Liver (tissue), 9 donors: ENCODE results near the gene HENMT1. TPM values are rescaled to one million over a fixed set of nuclear protein-coding genes. Genes with fewer than 3 reads are reported as not detected.

Experiments
- DNase-seq: peaks from one replicate; pipeline ENCODE4 v3.0.0-alpha.2; 2017; ENCODE audit warnings: low spot score
- H3K27ac ChIP-seq, 2 donors: one replicate each; pipeline ENCODE4 v1.7.0; 2013; ENCODE audit warnings: inconsistent platforms in 2 of 2, low read length in 2 of 2, control low read depth in 1 of 2, low read depth in 1 of 2, mild to moderate bottlenecking in 1 of 2
- H3K27me3 ChIP-seq, 4 donors: one replicate each; pipeline versions ENCODE4 v1.6.1 to v1.7.0; 2013; ENCODE audit warnings: low read length in 3 of 4, inconsistent platforms in 1 of 4, mild to moderate bottlenecking in 1 of 4, moderate library complexity in 1 of 4; ENCODE audit not compliant: control insufficient read depth in 4 of 4, insufficient read depth in 4 of 4
- H3K36me3 ChIP-seq, 4 donors: one replicate each; pipeline versions ENCODE4 v1.6.1 to v1.7.0; 2013; ENCODE audit warnings: low read length in 3 of 4, mild to moderate bottlenecking in 3 of 4, low read depth in 1 of 4, moderate library complexity in 1 of 4; ENCODE audit not compliant: control insufficient read depth in 4 of 4, insufficient read depth in 3 of 4
- H3K4me1 ChIP-seq, 4 donors: one replicate each; pipeline versions ENCODE4 v1.6.1 to v1.7.0; 2013; ENCODE audit warnings: low read length in 3 of 4, mild to moderate bottlenecking in 3 of 4, moderate library complexity in 1 of 4; ENCODE audit not compliant: control insufficient read depth in 4 of 4, insufficient read depth in 4 of 4
- H3K4me3 ChIP-seq, 3 donors: one replicate each; pipeline versions ENCODE4 v1.6.1 to v1.7.0; 2013; ENCODE audit warnings: low read length in 3 of 3, control low read depth in 1 of 3, low read depth in 1 of 3, mild to moderate bottlenecking in 1 of 3
- H3K9ac ChIP-seq, 2 donors: one replicate each; pipeline ENCODE4 v1.7.0; 2013; ENCODE audit warnings: low read length in 2 of 2, mild to moderate bottlenecking in 2 of 2, moderate library complexity in 2 of 2, control low read depth in 1 of 2, low read depth in 1 of 2
- H3K9me3 ChIP-seq, 4 donors: one replicate each; pipeline versions ENCODE4 v1.6.1 to v1.7.0; 2013; ENCODE audit warnings: low read length in 3 of 4; ENCODE audit not compliant: control insufficient read depth in 4 of 4
- ATF3 ChIP-seq: IDR thresholded peaks from 2 replicates; pipeline ENCODE4 v1.6.1; 2016; ENCODE audit warnings: antibody characterized with exemption
- CTCF ChIP-seq: fragments of 150-350 bp; IDR thresholded peaks from 2 replicates; pipeline ENCODE4 v1.5.1; 2017; ENCODE audit warnings: improper control_type of control experiment, low read depth, low read length; ENCODE audit not compliant: missing input control
- EGR1 ChIP-seq, 2 donors: IDR thresholded peaks; 2 replicates each; pipeline ENCODE4 v1.6.1; 2016 to 2018; ENCODE audit warnings: antibody characterized with exemption in 2 of 2, low read depth in 2 of 2
- FOXA1 ChIP-seq: IDR thresholded peaks from 2 replicates; pipeline ENCODE4 v1.6.1; 2016; ENCODE audit warnings: antibody characterized with exemption
- FOXA2 ChIP-seq: IDR thresholded peaks from 2 replicates; pipeline ENCODE4 v1.6.1; 2016; ENCODE audit warnings: antibody characterized with exemption
- GABPA ChIP-seq, 2 donors: IDR thresholded peaks in 1 of 2; conservative IDR thresholded peaks in 1 of 2; 2 replicates each; pipeline ENCODE4 v1.6.1; 2016; ENCODE audit warnings: antibody characterized with exemption in 2 of 2, mild to moderate bottlenecking in 1 of 2, moderate library complexity in 1 of 2
- HNF4A ChIP-seq, 2 donors: conservative IDR thresholded peaks; 2 replicates each; pipeline ENCODE4 v1.6.1; 2016; ENCODE audit warnings: antibody characterized with exemption in 2 of 2, mild to moderate bottlenecking in 2 of 2
- HNF4G ChIP-seq: IDR thresholded peaks from 2 replicates; pipeline ENCODE4 v1.6.1; 2016; ENCODE audit warnings: antibody characterized with exemption
- JUND ChIP-seq, 2 donors: IDR thresholded peaks; 2 replicates each; pipeline ENCODE4 v1.6.1; 2016; ENCODE audit warnings: antibody characterized with exemption in 2 of 2
- NR2F2 ChIP-seq: IDR thresholded peaks from 2 replicates; pipeline ENCODE4 v1.6.1; 2016; ENCODE audit warnings: antibody characterized with exemption
- RAD21 ChIP-seq, 2 donors: IDR thresholded peaks; 2 replicates each; pipeline ENCODE4 v1.6.1; 2016; ENCODE audit warnings: antibody characterized with exemption in 2 of 2, mild to moderate bottlenecking in 2 of 2
- REST ChIP-seq: IDR thresholded peaks from 2 replicates; pipeline ENCODE4 v1.6.1; 2016; ENCODE audit warnings: antibody characterized with exemption, mild to moderate bottlenecking
- RXRA ChIP-seq, 2 donors: IDR thresholded peaks; 2 replicates each; pipeline ENCODE4 v1.6.1; 2017 to 2018; ENCODE audit warnings: antibody characterized with exemption in 2 of 2, mild to moderate bottlenecking in 1 of 2
- SP1 ChIP-seq: IDR thresholded peaks from 2 replicates; pipeline ENCODE4 v1.6.1; 2018; ENCODE audit warnings: antibody characterized with exemption, mild to moderate bottlenecking
- TAF1 ChIP-seq: conservative IDR thresholded peaks from 2 replicates; pipeline ENCODE4 v1.6.1; 2016; ENCODE audit warnings: antibody characterized with exemption, mild to moderate bottlenecking
- YY1 ChIP-seq: IDR thresholded peaks from 2 replicates; pipeline ENCODE4 v1.6.1; 2016; ENCODE audit warnings: antibody characterized with exemption, mild to moderate bottlenecking
- polyA plus RNA-seq, 2 donors: library from polyadenylated mRNA; stranded (reverse) in 1 of 2; unstranded in 1 of 2; fragments of 200-250 nt in 1 of 2; fragments of >200 nt in 1 of 2; fragmentation: Nextera tagmentation in 1 of 2; extraction: Ambion mirVana in 1 of 2; gene quantifications; one replicate each; pipeline versions ENCODE4 v1.2.1 to v1.2.3, GENCODE V29; 2013 to 2015
- total RNA-seq, 2 donors: library from RNA; depleted of rRNA; stranded (reverse); fragments of >200 nt; gene quantifications; one replicate each; pipeline ENCODE4 v1.2.3, GENCODE V29; 2014
- TF ChIP-seq, protein P1 (sequence below): IDR thresholded peaks from 2 replicates; pipeline ENCODE4 v1.6.1; 2016; ENCODE audit warnings: antibody characterized with exemption
- donor health status: healthy.
- donor health status: healthy.
- donor health status: healthy.
- donor health status: healthy.
- donor health status: healthy.

HENMT1 gene
- total and polyA plus RNA-seq, 4 donors = 0.87 to 7.3 (median 1.1) TPM

GRCh38 chr1:108606478-108606877 lies 54.4 kb downstream of the HENMT1 start:
- Histone ChIP-seq H3K9ac (no peak overlapping the region), H3K4me1 (no peaks in the 10 kb centered on the region), H3K27me3 (no peaks in the 10 kb centered on the region), H3K4me3 (no peak overlapping the region), H3K36me3 (no peaks in the 10 kb centered on the region), H3K9me3 (no peaks in the 10 kb centered on the region), H3K27ac (no peak overlapping the region)
- DNase-seq = no peak
- TF ChIP-seq EGR1 (IDR thresholded peaks at IDR 0.05; ENCODE audit: low read depth in 2 of 2) = no peak

GRCh38 chr1:108605633-108606032 lies 55.3 kb downstream of the HENMT1 start:
- H3K36me3 ChIP-seq = no peaks in the 10 kb centered on the region
- H3K27me3 ChIP-seq = no peaks in the 10 kb centered on the region
- TF ChIP-seq JUND (IDR thresholded peaks at IDR 0.05) = no peak
- TF ChIP-seq ATF3 = no peak
- TF ChIP-seq HNF4A (conservative IDR thresholded peaks at IDR 0.05) = no peak
- TF ChIP-seq YY1 = no peak
- TF ChIP-seq EGR1 (IDR thresholded peaks at IDR 0.05; ENCODE audit: low read depth in 2 of 2) = no peak
- no peak for TF ChIP-seq HNF4G
- TF ChIP-seq GABPA (IDR thresholded peaks at IDR 0.05 in 1 of 2, conservative IDR thresholded peaks at IDR 0.05 in 1 of 2) = no peak
- TF ChIP-seq, protein P1, sequence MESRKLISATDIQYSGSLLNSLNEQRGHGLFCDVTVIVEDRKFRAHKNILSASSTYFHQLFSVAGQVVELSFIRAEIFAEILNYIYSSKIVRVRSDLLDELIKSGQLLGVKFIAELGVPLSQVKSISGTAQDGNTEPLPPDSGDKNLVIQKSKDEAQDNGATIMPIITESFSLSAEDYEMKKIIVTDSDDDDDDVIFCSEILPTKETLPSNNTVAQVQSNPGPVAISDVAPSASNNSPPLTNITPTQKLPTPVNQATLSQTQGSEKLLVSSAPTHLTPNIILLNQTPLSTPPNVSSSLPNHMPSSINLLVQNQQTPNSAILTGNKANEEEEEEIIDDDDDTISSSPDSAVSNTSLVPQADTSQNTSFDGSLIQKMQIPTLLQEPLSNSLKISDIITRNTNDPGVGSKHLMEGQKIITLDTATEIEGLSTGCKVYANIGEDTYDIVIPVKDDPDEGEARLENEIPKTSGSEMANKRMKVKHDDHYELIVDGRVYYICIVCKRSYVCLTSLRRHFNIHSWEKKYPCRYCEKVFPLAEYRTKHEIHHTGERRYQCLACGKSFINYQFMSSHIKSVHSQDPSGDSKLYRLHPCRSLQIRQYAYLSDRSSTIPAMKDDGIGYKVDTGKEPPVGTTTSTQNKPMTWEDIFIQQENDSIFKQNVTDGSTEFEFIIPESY = no peak
- no peak for TF ChIP-seq SP1
- no peak for TF ChIP-seq FOXA2
- TF ChIP-seq NR2F2 = no peak
- TF ChIP-seq REST = no peak
- no peak for TF ChIP-seq FOXA1
- TF ChIP-seq RAD21 (IDR thresholded peaks at IDR 0.05) = no peak
- no peak for TF ChIP-seq RXRA (IDR thresholded peaks at IDR 0.05)
- no peak for TF ChIP-seq CTCF
- TF ChIP-seq TAF1 = no peak
- H3K27ac ChIP-seq = no peak overlapping the region
- no peaks in the 10 kb centered on the region for H3K9me3 ChIP-seq
- no peak overlapping the region for H3K4me3 ChIP-seq
- DNase-seq = no peak
- no peak overlapping the region for H3K9ac ChIP-seq
- no peaks in the 10 kb centered on the region for H3K4me1 ChIP-seq
